B cell (primary cell): ENCODE results near the gene WDR70. TPM values are rescaled to one million over a fixed set of nuclear protein-coding genes. Genes with fewer than 3 reads are reported as not detected.

Experiments
- ATAC-seq: fragments of 200-7000 bp; cut with Tn5 transposase; one replicate; pipeline ENCODE4 v1.10.0; 2021; ENCODE audit warnings: low read depth, mild to moderate bottlenecking, moderate number of reproducible peaks, moderate library complexity
- CTCF ChIA-PET: fragments of 350-600 bp; sonication (Branson Sonifier 250); formaldehyde crosslinking; loops from one replicate; lab custom pipeline; 2021; ENCODE audit warnings: antibody characterized with exemption, inconsistent platforms; lab: Charles Lee
- POLR2A ChIA-PET: fragments of 350-600 bp; sonication (Branson Sonifier 250); formaldehyde crosslinking; loops from one replicate; lab custom pipeline; 2021; ENCODE audit warnings: antibody characterized with exemption; lab: Charles Lee
- DNase-seq: peaks from one replicate; pipeline ENCODE4 v3.0.0; 2013
- H2AFZ ChIP-seq: 2 replicates; pipeline ENCODE4 v1.6.1; 2012; ENCODE audit warnings: mild to moderate bottlenecking, low read depth, low read length; ENCODE audit not compliant: insufficient read depth, poor library complexity, severe bottlenecking
- H3K27ac ChIP-seq, 2 donors: 1 replicate in 1 of 2; 2 replicates in 1 of 2; pipeline ENCODE4 v1.5.1; 2012 to 2013; ENCODE audit warnings: low read length in 2 of 2, mild to moderate bottlenecking in 2 of 2, moderate library complexity in 1 of 2
- H3K27me3 ChIP-seq, 4 experiments: fragments of 200-600 bp in 1 of 4; sonication (generic) in 1 of 4; replicated peaks in 1 of 4; 1 replicate in 2 of 4; 2 replicates in 2 of 4; pipeline versions ENCODE4 v1.6.1 to v1.7.0; 2013 to 2016; ENCODE audit warnings: low read length in 3 of 4, mild to moderate bottlenecking in 2 of 4, mixed read lengths in 1 of 4, moderate library complexity in 1 of 4; ENCODE audit not compliant: insufficient read depth in 4 of 4, control insufficient read depth in 3 of 4; ENCODE audit errors: control extremely low read depth in 1 of 4
- H3K36me3 ChIP-seq, 2 experiments: replicated peaks in 1 of 2; 1 replicate in 1 of 2; 2 replicates in 1 of 2; pipeline versions ENCODE4 v1.6.1 to v1.7.1; 2013; ENCODE audit warnings: low read length in 1 of 2; ENCODE audit not compliant: insufficient read depth in 2 of 2, control insufficient read depth in 1 of 2; ENCODE audit errors: control extremely low read depth in 1 of 2, extremely low read depth in 1 of 2
- H3K4me1 ChIP-seq, 2 donors: fragments of 200-600 bp in 1 of 2; sonication (generic) in 1 of 2; 1 replicate in 1 of 2; 2 replicates in 1 of 2; pipeline versions ENCODE4 v1.5.1 to v1.6.1; 2013 to 2017; ENCODE audit warnings: low read length in 2 of 2; ENCODE audit not compliant: control insufficient read depth in 2 of 2, insufficient read depth in 2 of 2
- H3K4me2 ChIP-seq: replicated peaks from 2 replicates; pipeline ENCODE3; 2012; ENCODE audit warnings: mild to moderate bottlenecking, low read depth, low read length; ENCODE audit not compliant: poor library complexity, severe bottlenecking
- H3K4me3 ChIP-seq, 5 experiments: fragments of 200-600 bp in 1 of 5; sonication (generic) in 1 of 5; 1 replicate in 3 of 5; 2 replicates in 2 of 5; pipeline versions ENCODE4 v1.5.1 to v1.7.0; 2011 to 2016; ENCODE audit warnings: low read length in 4 of 5, mild to moderate bottlenecking in 4 of 5, low read depth in 2 of 5, control low read depth in 1 of 5, moderate library complexity in 1 of 5; ENCODE audit not compliant: insufficient read depth in 1 of 5; ENCODE audit errors: control extremely low read depth in 1 of 5, extremely low read depth in 1 of 5
- H3K79me2 ChIP-seq: fragments of 200-600 bp; sonication (generic); one replicate; pipeline ENCODE4 v1.6.0; 2016; ENCODE audit warnings: low read length; ENCODE audit not compliant: control insufficient read depth, insufficient read depth
- H3K9ac ChIP-seq: fragments of 200-600 bp; sonication (generic); 2 replicates; pipeline ENCODE4 v1.6.1; 2017; ENCODE audit warnings: mild to moderate bottlenecking, low read length, moderate library complexity
- H3K9me3 ChIP-seq, 3 donors: one replicate each; pipeline versions ENCODE4 v1.6.1 to v1.7.1; 2013; ENCODE audit warnings: low read length in 2 of 3; ENCODE audit not compliant: control insufficient read depth in 2 of 3, insufficient read depth in 1 of 3; ENCODE audit errors: control extremely low read depth in 1 of 3
- H4K20me1 ChIP-seq: 2 replicates; pipeline ENCODE4 v1.6.0; 2012; ENCODE audit warnings: mild to moderate bottlenecking, low read length; ENCODE audit not compliant: insufficient read depth, control insufficient read depth, poor library complexity, severe bottlenecking
- H3K27ac Mint-ChIP-seq: one replicate; pipeline ENCODE4 v1.8.0; 2021; ENCODE audit warnings: mixed read lengths
- H3K27me3 Mint-ChIP-seq: one replicate; pipeline ENCODE4 v1.8.0; 2021; ENCODE audit warnings: mixed read lengths
- H3K4me1 Mint-ChIP-seq: one replicate; pipeline ENCODE4 v1.8.0; 2021; ENCODE audit warnings: mixed read lengths
- H3K4me3 Mint-ChIP-seq: one replicate; pipeline ENCODE4 v1.8.0; 2021; ENCODE audit warnings: mixed read lengths
- H3K9me3 Mint-ChIP-seq: one replicate; pipeline ENCODE4 v1.8.0; 2022; ENCODE audit warnings: mixed read lengths; ENCODE audit not compliant: insufficient read depth
- EZH2 ChIP-seq: IDR thresholded peaks from 2 replicates; pipeline ENCODE4 v1.6.1; 2012; ENCODE audit warnings: borderline replicate concordance, low read depth, mild to moderate bottlenecking, moderate library complexity, low read length; ENCODE audit not compliant: insufficient read depth, poor library complexity, severe bottlenecking
- WGBS: methylation state at CpG from one replicate; pipeline ENCODE4 v1.1.5; 2013; ENCODE audit warnings: missing lambda C conversion rate; ENCODE audit not compliant: insufficient coverage; 5-methylcytosine and 5-hydroxymethylcytosine counted together
- intact Hi-C: fragments of 100-400 bp; cut with micrococcal nuclease; formaldehyde crosslinking; loops from one replicate; pipeline ENCODE4 v1.10.0; 2022
- polyA plus RNA-seq: library from polyadenylated mRNA; depleted of rRNA; stranded (reverse); fragments of >200 nt; gene quantifications from 2 replicates; pipeline ENCODE4 v1.2.3, GENCODE V29; 2012
- total RNA-seq, 2 donors: library from RNA; stranded (reverse); fragments of 120-200 nt in 1 of 2; gene quantifications; 1 replicate in 1 of 2; 2 replicates in 1 of 2; pipeline versions ENCODE4 v1.2.3 to v1.2.4, GENCODE V29; 2013 to 2022
- TF ChIP-seq, protein P1 (sequence below): fragments of 200-600 bp; IDR thresholded peaks from one replicate; pipeline ENCODE4 v1.8.0; 2022; ENCODE audit warnings: antibody characterized with exemption, mild to moderate bottlenecking

The WDR70 gene
- total and polyA plus RNA-seq, 2 donors (not counting 1 experiment from before 2014, with no cell fraction given), result 12.8 to 46.8 TPM

DNA sequence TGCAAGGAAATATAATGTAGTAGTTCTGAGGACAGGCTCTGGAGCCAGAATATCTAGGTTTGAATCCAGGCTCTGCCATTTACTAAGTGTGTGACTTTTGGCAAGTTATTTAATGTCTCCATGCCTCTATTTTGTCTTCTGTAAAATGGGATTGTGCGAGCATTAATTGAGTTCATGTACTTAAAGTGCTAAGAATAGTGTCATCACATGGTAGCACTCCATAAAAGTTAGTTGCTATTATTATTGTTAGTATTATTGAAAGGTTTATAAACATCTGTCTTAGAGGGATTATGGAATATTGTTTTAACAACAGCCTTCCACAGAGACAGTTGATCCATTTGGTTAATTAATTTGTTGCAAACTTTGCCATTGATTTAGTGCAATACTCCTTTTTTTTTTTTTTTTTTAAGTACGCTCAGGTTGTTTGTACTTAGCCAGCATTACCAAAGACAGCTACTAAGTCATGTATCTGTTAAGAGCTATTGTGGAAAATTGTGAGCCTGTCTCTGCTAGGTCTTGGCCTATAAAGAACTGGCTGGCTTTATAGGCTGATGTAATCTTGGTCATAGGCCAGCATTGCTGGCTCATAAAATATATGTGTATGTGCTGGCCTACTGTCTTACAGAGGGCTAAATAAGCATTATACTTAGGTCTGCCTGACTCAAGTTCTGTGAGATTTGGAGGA, 174.7 kb downstream of the WDR70 start:
- Histone ChIP-seq H4K20me1 (no peaks in the 10 kb centered on the region), H3K27me3 (no peaks in the 10 kb centered on the region), H3K79me2 (no peaks in the 10 kb centered on the region), H3K36me3 (peaks cover 0 to 2% of the 10 kb centered on the region in 2 experiments), H3K4me3 (no peak overlapping the region), H3K9me3 (no peaks in the 10 kb centered on the region), H3K9ac (no peak overlapping the region), H3K4me2 (no peak overlapping the region), H2AFZ (no peak overlapping the region), H3K4me1 (peaks cover 0 to 3% of the 10 kb centered on the region in 2 donors), H3K27ac (no peak overlapping the region)
- Mint-ChIP-seq H3K27me3 (no peaks in the 10 kb centered on the region), H3K27ac (no peak overlapping the region), H3K4me3 (no peak overlapping the region), H3K4me1 (peaks cover 6% of the 10 kb centered on the region), H3K9me3 (peaks cover 3% of the 10 kb centered on the region)
- ATAC-seq, result no peak
- ChIA-PET POLR2A (interaction anchor here (0.7 kb wide), 1 partner anchor 183 kb away, joined by 4 read pairs; the partner anchor contains the start of gene NUP155), CTCF (interaction anchor here (1.7 kb wide), 1 partner anchor 141 kb away, joined by 4 read pairs; no protein-coding TSS in a partner anchor)
- intact Hi-C loops, result no loop called here
- no CpG with 5 or more reads among the region's 2 CpGs for WGBS
- no peak for TF ChIP-seq EZH2
- TF ChIP-seq, protein P1, sequence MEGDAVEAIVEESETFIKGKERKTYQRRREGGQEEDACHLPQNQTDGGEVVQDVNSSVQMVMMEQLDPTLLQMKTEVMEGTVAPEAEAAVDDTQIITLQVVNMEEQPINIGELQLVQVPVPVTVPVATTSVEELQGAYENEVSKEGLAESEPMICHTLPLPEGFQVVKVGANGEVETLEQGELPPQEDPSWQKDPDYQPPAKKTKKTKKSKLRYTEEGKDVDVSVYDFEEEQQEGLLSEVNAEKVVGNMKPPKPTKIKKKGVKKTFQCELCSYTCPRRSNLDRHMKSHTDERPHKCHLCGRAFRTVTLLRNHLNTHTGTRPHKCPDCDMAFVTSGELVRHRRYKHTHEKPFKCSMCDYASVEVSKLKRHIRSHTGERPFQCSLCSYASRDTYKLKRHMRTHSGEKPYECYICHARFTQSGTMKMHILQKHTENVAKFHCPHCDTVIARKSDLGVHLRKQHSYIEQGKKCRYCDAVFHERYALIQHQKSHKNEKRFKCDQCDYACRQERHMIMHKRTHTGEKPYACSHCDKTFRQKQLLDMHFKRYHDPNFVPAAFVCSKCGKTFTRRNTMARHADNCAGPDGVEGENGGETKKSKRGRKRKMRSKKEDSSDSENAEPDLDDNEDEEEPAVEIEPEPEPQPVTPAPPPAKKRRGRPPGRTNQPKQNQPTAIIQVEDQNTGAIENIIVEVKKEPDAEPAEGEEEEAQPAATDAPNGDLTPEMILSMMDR, result no peak
- DNase-seq, result no peak

- H3K9me3 ChIP-seq, result no peaks in the 10 kb centered on the region
- no peak overlapping the region for H3K9ac ChIP-seq
- WGBS, result 49% methylated on average over 2 of the region's 2 CpGs
- H4K20me1 ChIP-seq, result no peaks in the 10 kb centered on the region
- Mint-ChIP-seq H3K27ac (no peak overlapping the region), H3K9me3 (peaks cover 3% of the 10 kb centered on the region), H3K4me1 (peaks cover 6% of the 10 kb centered on the region), H3K27me3 (no peaks in the 10 kb centered on the region), H3K4me3 (no peak overlapping the region)
- intact Hi-C loops, result no loop called here
- ChIA-PET POLR2A (interaction anchor here (0.7 kb wide), 1 partner anchor 184 kb away, joined by 4 read pairs; the partner anchor contains the start of gene NUP155), CTCF (interaction anchor here (0.6 kb wide), 1 partner anchor 10 kb away, joined by 5 read pairs; no protein-coding TSS in a partner anchor)
- DNase-seq, result no peak
- no peaks in the 10 kb centered on the region for H3K27me3 ChIP-seq
- H2AFZ ChIP-seq, result no peak overlapping the region
- no peak for ATAC-seq
- H3K4me3 ChIP-seq, result no peak overlapping the region
- no peaks in the 10 kb centered on the region for H3K79me2 ChIP-seq
- no peak overlapping the region for H3K27ac ChIP-seq
- no peak overlapping the region for H3K4me2 ChIP-seq
- H3K36me3 ChIP-seq, result peaks cover 0 to 2% of the 10 kb centered on the region in 2 experiments
- H3K4me1 ChIP-seq, result peaks cover 0 to 3% of the 10 kb centered on the region in 2 donors
- TF ChIP-seq, protein P1, result no peak
- no peak for TF ChIP-seq EZH2
These were observed 175.3 kb downstream of the WDR70 start for GRCh38 chr5:37554405-37554739.
